GM23338 (cell line): ENCODE data around the gene CABP4. TPM values are rescaled to one million over a fixed set of nuclear protein-coding genes. Genes with fewer than 3 reads are reported as not detected.

Source experiments
- ATAC-seq: fragments of 200-7000 bp; cut with Tn5 transposase; 3 replicates; pipeline ENCODE4 v1.9.1; 2020
- DNase-seq: peaks from one replicate; pipeline ENCODE4 v3.0.0-alpha.2; 2015; ENCODE audit warnings: low spot score
- H2AFZ ChIP-seq: fragments of 200-600 bp; sonication (generic); 2 replicates; pipeline ENCODE4 v1.8.0; 2016; ENCODE audit warnings: antibody characterized with exemption, mild to moderate bottlenecking, moderate library complexity
- H3F3A ChIP-seq: fragments of 200-600 bp; sonication (generic); replicated peaks from 2 replicates; pipeline ENCODE4 v1.8.0; 2017; ENCODE audit warnings: antibody characterized with exemption, mixed run types, low read depth
- H3K27ac ChIP-seq: fragments of 200-600 bp; sonication (generic); 2 replicates; pipeline ENCODE4 v1.6.1; 2016; ENCODE audit warnings: low read depth
- H3K27me3 ChIP-seq: fragments of 200-600 bp; sonication (generic); 2 replicates; pipeline ENCODE4 v1.8.0; 2016; ENCODE audit warnings: mild to moderate bottlenecking, mixed run types, moderate library complexity; ENCODE audit not compliant: insufficient read depth
- H3K36me3 ChIP-seq: fragments of 200-600 bp; sonication (generic); 2 replicates; pipeline ENCODE4 v1.8.0; 2016; ENCODE audit warnings: mild to moderate bottlenecking; ENCODE audit not compliant: insufficient read depth
- H3K4me1 ChIP-seq: fragments of 200-600 bp; sonication (generic); 2 replicates; pipeline ENCODE4 v1.8.0; 2016; ENCODE audit warnings: mild to moderate bottlenecking, moderate library complexity; ENCODE audit not compliant: insufficient read depth
- H3K4me2 ChIP-seq: fragments of 200-600 bp; sonication (generic); 2 replicates; pipeline ENCODE4 v1.7.1; 2017; ENCODE audit warnings: mixed run types
- H3K4me3 ChIP-seq: fragments of 200-600 bp; sonication (generic); 2 replicates; pipeline ENCODE4 v1.6.1; 2016; ENCODE audit warnings: mixed run types
- H3K79me2 ChIP-seq: fragments of 200-600 bp; sonication (generic); replicated peaks from 2 replicates; pipeline ENCODE4 v1.8.0; 2017; ENCODE audit warnings: mild to moderate bottlenecking; ENCODE audit not compliant: insufficient read depth
- H3K9me2 ChIP-seq: fragments of 200-600 bp; sonication (generic); 2 replicates; pipeline ENCODE4 v1.8.0; 2017; ENCODE audit not compliant: insufficient read depth
- H4K20me1 ChIP-seq: fragments of 200-600 bp; sonication (generic); replicated peaks from 2 replicates; pipeline ENCODE4 v1.8.0; 2017; ENCODE audit warnings: mild to moderate bottlenecking; ENCODE audit not compliant: insufficient read depth
- H3K27ac Mint-ChIP-seq: 2 replicates; pipeline ENCODE4 v1.8.0; 2020; ENCODE audit warnings: inconsistent platforms, mild to moderate bottlenecking, moderate library complexity, mixed read lengths
- H3K27me3 Mint-ChIP-seq: 3 replicates; pipeline ENCODE4 v1.8.0; 2022; ENCODE audit warnings: low read depth, mild to moderate bottlenecking, moderate library complexity, mixed read lengths, inconsistent platforms; ENCODE audit not compliant: insufficient read depth, poor library complexity
- H3K36me3 Mint-ChIP-seq: 3 replicates; pipeline ENCODE4 v1.8.0; 2021; ENCODE audit warnings: low read depth, mild to moderate bottlenecking, inconsistent platforms, moderate library complexity, mixed read lengths
- H3K4me1 Mint-ChIP-seq: 3 replicates; pipeline ENCODE4 v1.8.0; 2020; ENCODE audit warnings: mild to moderate bottlenecking, inconsistent platforms, mixed read lengths
- H3K4me3 Mint-ChIP-seq: 3 replicates; pipeline ENCODE4 v1.8.0; 2021; ENCODE audit warnings: moderate library complexity, mild to moderate bottlenecking, inconsistent platforms, mixed read lengths
- H3K9me3 Mint-ChIP-seq: 3 replicates; pipeline ENCODE4 v1.8.0; 2020; ENCODE audit warnings: moderate library complexity, mild to moderate bottlenecking, inconsistent platforms, mixed read lengths
- CREB1 ChIP-seq: fragments of 250-450 bp; sonication (Bioruptor Pico); IDR thresholded peaks from 2 replicates; pipeline ENCODE4 v1.5.0; 2020; ENCODE audit warnings: low read depth, mild to moderate bottlenecking, moderate library complexity
- POLR2AphosphoS5 ChIP-seq: IDR thresholded peaks from 2 replicates; pipeline ENCODE4 v1.6.1; 2016; ENCODE audit warnings: antibody characterized with exemption, low read depth
- polyA plus RNA-seq: library from polyadenylated mRNA; unstranded; fragments of >200 nt; fragmentation: Nextera tagmentation; extraction: Ambion mirVana; gene quantifications from 2 replicates; pipeline ENCODE4 v1.2.1, GENCODE V29; 2016
- total RNA-seq: library from RNA; depleted of rRNA; stranded (reverse); fragments of >200 nt; shearing (Covaris generic); gene quantifications from 2 replicates; pipeline ENCODE4 v1.2.3, GENCODE V29; 2014
- TF ChIP-seq, protein P1 (sequence below): IDR thresholded peaks from one replicate; pipeline ENCODE4 v1.6.1; 2018; ENCODE audit warnings: antibody characterized with exemption; ENCODE audit not compliant: unreplicated experiment
- TF ChIP-seq, protein P2 (sequence below): fragments of 250-450 bp; sonication (Bioruptor Pico); IDR thresholded peaks from 2 replicates; pipeline ENCODE4 v1.5.0; 2020; ENCODE audit warnings: mild to moderate bottlenecking, moderate library complexity

CABP4 gene
- total and polyA plus RNA-seq, 2 experiments from 2014 or later = 0.28 TPM; not detected in 1

DNA sequence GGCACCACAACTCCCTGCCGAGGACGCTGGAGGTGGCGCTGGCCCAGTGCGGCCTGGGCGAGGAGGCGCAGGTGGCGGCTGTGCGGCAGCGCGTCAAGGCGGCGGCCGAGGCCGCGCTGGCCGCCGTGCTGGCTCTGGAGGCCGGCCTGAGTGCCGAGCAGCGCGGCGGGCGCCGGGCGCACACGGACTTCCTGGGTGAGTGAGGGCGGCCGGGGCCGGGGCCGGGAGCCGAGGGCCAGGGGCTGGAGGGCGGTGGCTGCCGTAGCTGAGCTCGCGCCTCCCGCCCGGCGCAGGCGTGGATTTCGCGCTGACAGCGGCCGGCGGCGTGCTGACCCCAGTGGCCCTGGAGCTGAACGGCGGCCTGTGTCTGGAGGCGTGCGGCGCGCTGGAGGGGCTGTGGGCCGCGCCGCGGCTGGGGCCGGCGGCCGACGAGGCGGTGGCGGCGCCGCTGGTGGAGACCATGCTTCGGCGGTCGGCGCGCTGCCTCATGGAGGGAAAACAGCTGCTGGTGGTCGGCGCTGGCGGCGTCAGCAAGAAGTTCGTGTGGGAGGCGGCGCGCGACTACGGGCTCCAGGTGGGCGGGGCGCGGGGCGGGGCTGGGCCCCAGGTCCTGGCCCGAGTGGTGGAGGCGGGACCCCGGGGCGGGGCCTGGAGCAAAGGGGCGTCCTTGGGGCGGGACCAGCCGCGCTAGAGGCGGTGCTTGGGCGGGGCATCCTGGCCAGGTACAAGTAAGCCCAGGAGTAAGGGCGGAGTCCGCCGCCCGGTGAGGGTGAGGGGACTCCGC is 34.3 kb upstream of the CABP4 start:
- H3K27me3 Mint-ChIP-seq = peaks cover 25% of the 10 kb centered on the region
- no peak overlapping the region for H3K27ac ChIP-seq
- peak; percentile 96 for DNase-seq
- no peak overlapping the region for H3K27ac Mint-ChIP-seq
- H3K4me3 ChIP-seq = peak overlapping the region; percentile 67
- peak; percentile 83 for ATAC-seq
- no peaks in the 10 kb centered on the region for H3F3A ChIP-seq
- H4K20me1 ChIP-seq = no peaks in the 10 kb centered on the region
- H3K4me1 ChIP-seq = peaks cover 15% of the 10 kb centered on the region; the same call in 1 of the 2 replicates
- H2AFZ ChIP-seq = peak overlapping the region; percentile 88; the same call in 1 of the 2 replicates
- no peaks in the 10 kb centered on the region; the same call in 2 of the 3 replicates for H3K9me3 Mint-ChIP-seq
- peak overlapping the region; percentile 83 for H3K4me2 ChIP-seq
- peak overlapping the region; percentile 69 for H3K4me3 Mint-ChIP-seq
- peaks cover 19% of the 10 kb centered on the region for H3K4me1 Mint-ChIP-seq
- H3K27me3 ChIP-seq = 0 out of 2 replicates have a peak, but pooled peaks cover 5% of the 10 kb centered on the region
- H3K36me3 Mint-ChIP-seq = no peaks in the 10 kb centered on the region
- no peaks in the 10 kb centered on the region for H3K36me3 ChIP-seq
- H3K79me2 ChIP-seq = no peaks in the 10 kb centered on the region
- TF ChIP-seq, protein P1, sequence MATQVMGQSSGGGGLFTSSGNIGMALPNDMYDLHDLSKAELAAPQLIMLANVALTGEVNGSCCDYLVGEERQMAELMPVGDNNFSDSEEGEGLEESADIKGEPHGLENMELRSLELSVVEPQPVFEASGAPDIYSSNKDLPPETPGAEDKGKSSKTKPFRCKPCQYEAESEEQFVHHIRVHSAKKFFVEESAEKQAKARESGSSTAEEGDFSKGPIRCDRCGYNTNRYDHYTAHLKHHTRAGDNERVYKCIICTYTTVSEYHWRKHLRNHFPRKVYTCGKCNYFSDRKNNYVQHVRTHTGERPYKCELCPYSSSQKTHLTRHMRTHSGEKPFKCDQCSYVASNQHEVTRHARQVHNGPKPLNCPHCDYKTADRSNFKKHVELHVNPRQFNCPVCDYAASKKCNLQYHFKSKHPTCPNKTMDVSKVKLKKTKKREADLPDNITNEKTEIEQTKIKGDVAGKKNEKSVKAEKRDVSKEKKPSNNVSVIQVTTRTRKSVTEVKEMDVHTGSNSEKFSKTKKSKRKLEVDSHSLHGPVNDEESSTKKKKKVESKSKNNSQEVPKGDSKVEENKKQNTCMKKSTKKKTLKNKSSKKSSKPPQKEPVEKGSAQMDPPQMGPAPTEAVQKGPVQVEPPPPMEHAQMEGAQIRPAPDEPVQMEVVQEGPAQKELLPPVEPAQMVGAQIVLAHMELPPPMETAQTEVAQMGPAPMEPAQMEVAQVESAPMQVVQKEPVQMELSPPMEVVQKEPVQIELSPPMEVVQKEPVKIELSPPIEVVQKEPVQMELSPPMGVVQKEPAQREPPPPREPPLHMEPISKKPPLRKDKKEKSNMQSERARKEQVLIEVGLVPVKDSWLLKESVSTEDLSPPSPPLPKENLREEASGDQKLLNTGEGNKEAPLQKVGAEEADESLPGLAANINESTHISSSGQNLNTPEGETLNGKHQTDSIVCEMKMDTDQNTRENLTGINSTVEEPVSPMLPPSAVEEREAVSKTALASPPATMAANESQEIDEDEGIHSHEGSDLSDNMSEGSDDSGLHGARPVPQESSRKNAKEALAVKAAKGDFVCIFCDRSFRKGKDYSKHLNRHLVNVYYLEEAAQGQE = no peak
- TF ChIP-seq CREB1 (CRISPR knock-in tag) (peak; percentile 51; the same call in 1 of the 2 replicates), POLR2AphosphoS5 (peak; percentile 88)
- TF ChIP-seq, protein P2, sequence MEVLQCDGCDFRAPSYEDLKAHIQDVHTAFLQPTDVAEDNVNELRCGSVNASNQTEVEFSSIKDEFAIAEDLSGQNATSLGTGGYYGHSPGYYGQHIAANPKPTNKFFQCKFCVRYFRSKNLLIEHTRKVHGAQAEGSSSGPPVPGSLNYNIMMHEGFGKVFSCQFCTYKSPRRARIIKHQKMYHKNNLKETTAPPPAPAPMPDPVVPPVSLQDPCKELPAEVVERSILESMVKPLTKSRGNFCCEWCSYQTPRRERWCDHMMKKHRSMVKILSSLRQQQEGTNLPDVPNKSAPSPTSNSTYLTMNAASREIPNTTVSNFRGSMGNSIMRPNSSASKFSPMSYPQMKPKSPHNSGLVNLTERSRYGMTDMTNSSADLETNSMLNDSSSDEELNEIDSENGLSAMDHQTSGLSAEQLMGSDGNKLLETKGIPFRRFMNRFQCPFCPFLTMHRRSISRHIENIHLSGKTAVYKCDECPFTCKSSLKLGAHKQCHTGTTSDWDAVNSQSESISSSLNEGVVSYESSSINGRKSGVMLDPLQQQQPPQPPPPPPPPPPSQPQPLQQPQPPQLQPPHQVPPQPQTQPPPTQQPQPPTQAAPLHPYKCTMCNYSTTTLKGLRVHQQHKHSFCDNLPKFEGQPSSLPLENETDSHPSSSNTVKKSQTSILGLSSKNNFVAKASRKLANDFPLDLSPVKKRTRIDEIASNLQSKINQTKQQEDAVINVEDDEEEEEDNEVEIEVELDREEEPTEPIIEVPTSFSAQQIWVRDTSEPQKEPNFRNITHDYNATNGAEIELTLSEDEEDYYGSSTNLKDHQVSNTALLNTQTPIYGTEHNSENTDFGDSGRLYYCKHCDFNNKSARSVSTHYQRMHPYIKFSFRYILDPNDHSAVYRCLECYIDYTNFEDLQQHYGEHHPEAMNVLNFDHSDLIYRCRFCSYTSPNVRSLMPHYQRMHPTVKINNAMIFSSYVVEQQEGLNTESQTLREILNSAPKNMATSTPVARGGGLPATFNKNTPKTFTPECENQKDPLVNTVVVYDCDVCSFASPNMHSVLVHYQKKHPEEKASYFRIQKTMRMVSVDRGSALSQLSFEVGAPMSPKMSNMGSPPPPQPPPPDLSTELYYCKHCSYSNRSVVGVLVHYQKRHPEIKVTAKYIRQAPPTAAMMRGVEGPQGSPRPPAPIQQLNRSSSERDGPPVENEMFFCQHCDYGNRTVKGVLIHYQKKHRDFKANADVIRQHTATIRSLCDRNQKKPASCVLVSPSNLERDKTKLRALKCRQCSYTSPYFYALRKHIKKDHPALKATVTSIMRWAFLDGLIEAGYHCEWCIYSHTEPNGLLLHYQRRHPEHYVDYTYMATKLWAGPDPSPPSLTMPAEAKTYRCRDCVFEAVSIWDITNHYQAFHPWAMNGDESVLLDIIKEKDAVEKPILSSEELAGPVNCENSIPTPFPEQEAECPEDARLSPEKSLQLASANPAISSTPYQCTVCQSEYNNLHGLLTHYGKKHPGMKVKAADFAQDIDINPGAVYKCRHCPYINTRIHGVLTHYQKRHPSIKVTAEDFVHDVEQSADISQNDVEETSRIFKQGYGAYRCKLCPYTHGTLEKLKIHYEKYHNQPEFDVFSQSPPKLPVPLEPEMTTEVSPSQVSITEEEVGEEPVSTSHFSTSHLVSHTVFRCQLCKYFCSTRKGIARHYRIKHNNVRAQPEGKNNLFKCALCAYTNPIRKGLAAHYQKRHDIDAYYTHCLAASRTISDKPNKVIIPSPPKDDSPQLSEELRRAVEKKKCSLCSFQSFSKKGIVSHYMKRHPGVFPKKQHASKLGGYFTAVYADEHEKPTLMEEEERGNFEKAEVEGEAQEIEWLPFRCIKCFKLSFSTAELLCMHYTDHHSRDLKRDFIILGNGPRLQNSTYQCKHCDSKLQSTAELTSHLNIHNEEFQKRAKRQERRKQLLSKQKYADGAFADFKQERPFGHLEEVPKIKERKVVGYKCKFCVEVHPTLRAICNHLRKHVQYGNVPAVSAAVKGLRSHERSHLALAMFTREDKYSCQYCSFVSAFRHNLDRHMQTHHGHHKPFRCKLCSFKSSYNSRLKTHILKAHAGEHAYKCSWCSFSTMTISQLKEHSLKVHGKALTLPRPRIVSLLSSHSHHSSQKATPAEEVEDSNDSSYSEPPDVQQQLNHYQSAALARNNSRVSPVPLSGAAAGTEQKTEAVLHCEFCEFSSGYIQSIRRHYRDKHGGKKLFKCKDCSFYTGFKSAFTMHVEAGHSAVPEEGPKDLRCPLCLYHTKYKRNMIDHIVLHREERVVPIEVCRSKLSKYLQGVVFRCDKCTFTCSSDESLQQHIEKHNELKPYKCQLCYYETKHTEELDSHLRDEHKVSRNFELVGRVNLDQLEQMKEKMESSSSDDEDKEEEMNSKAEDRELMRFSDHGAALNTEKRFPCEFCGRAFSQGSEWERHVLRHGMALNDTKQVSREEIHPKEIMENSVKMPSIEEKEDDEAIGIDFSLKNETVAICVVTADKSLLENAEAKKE (CRISPR knock-in tag) = no peak
- no peaks in the 10 kb centered on the region for H3K9me2 ChIP-seq
